Bronchial epithelial cell (primary cell): ENCODE data around the gene CLDN15. TPM values are rescaled to one million over a fixed set of nuclear protein-coding genes. Genes with fewer than 3 reads are reported as not detected.
"Not testable (repeated sequence)": the region's sequence is repeated elsewhere in the genome, so short reads cannot be mapped to it uniquely, and the experiment has no call there.

ENCODE experiments used
- DNase-seq: peaks from one replicate; pipeline ENCODE4 v3.0.0-alpha.2; 2010; ENCODE audit warnings: low read depth
- FAIRE-seq: peaks from 2 replicates; lab custom pipeline; 2011; peaks lifted over from hg19 to GRCh38; lab: Jason Lieb, UNC
- H3K27me3 ChIP-seq: 2 replicates; pipeline ENCODE4 v1.5.1; 2011; ENCODE audit warnings: low read length; ENCODE audit not compliant: control insufficient read depth, insufficient read depth
- H3K36me3 ChIP-seq: 2 replicates; pipeline ENCODE4 v1.5.1; 2011; ENCODE audit warnings: low read length; ENCODE audit not compliant: control insufficient read depth, insufficient read depth
- H3K4me3 ChIP-seq: 2 replicates; pipeline ENCODE4 v1.5.1; 2011; ENCODE audit warnings: mild to moderate bottlenecking, low read depth, low read length, control low read depth
- CTCF ChIP-seq: IDR thresholded peaks from 2 replicates; pipeline ENCODE4 v1.5.1; 2011; ENCODE audit warnings: mild to moderate bottlenecking, moderate library complexity, low read length, control low read depth, inconsistent platforms; ENCODE audit not compliant: insufficient read depth, severe bottlenecking
- total RNA-seq: library from RNA; depleted of rRNA; stranded (reverse); fragments of >200 nt; gene quantifications from 2 replicates; pipeline ENCODE4 v1.2.1, GENCODE V29; 2014

CLDN15 gene
- total RNA-seq, 1 donor from 2014 or later = 2.1 TPM

GRCh38 chr7:101202603-101202918, 35.0 kb downstream of the CLDN15 start:
- H3K27me3 ChIP-seq = peaks cover 15% of the 10 kb centered on the region
- no peak overlapping the region for H3K4me3 ChIP-seq
- H3K36me3 ChIP-seq = no peaks in the 10 kb centered on the region
- TF ChIP-seq CTCF = no peak
- DNase-seq (no peak), FAIRE-seq (no peak)

- TF ChIP-seq CTCF = no peak
- Histone ChIP-seq H3K4me3 (no peak overlapping the region), H3K36me3 (no peaks in the 10 kb centered on the region), H3K27me3 (peaks cover 15% of the 10 kb centered on the region)
- FAIRE-seq (no peak), DNase-seq (no peak)
Measured at GRCh38 chr7:101201695-101202602, 35.7 kb downstream of the CLDN15 start.

GRCh38 chr7:101200862-101201599, 36.6 kb downstream of the CLDN15 start, which contains the start of gene MOGAT3:
Gene MOGAT3 (minus strand): TSS chr7:101201036. CDS start chr7:101200854, 182 bp downstream.
- no peak within 1 kb of the TSS for H3K4me3 ChIP-seq
- H3K36me3 ChIP-seq = no peaks in the 10 kb centered on the region
- TF ChIP-seq CTCF = no peak
- no peak for FAIRE-seq
- H3K27me3 ChIP-seq = peaks cover 15% of the 10 kb centered on the region
- no peak for DNase-seq

GRCh38 chr7:101200504-101200861, 37.1 kb downstream of the CLDN15 start:
- DNase-seq = no peak
- TF ChIP-seq CTCF = no peak
- no peak for FAIRE-seq
- Histone ChIP-seq H3K36me3 (no peaks in the 10 kb centered on the region), H3K27me3 (peaks cover 15% of the 10 kb centered on the region), H3K4me3 (no peak overlapping the region)

GRCh38 chr7:101199522-101199921, 38.1 kb downstream of the CLDN15 start:
- not testable (repeated sequence) for FAIRE-seq, H3K4me3 ChIP-seq, H3K36me3 ChIP-seq, DNase-seq
- H3K27me3 ChIP-seq = peaks cover 15% of the 10 kb centered on the region

GRCh38 chr7:101198476-101198875, 39.1 kb downstream of the CLDN15 start:
- FAIRE-seq (no peak), DNase-seq (no peak)
- Histone ChIP-seq H3K36me3 (no peaks in the 10 kb centered on the region), H3K27me3 (peaks cover 13% of the 10 kb centered on the region), H3K4me3 (no peak overlapping the region)
- TF ChIP-seq CTCF = no peak
